Neural crest cell (in vitro differentiated cells): ENCODE measurements around the gene LMO2. TPM values are rescaled to one million over a fixed set of nuclear protein-coding genes. Genes with fewer than 3 reads are reported as not detected.
"Not testable (repeated sequence)": the region's sequence is repeated elsewhere in the genome, so short reads cannot be mapped to it uniquely, and the experiment has no call there.

Source experiments
- DNase-seq: peaks from one replicate; pipeline ENCODE4 v3.0.0; 2021; ENCODE audit warnings: low read depth, mixed read lengths, low spot score
- H3K27ac Mint-ChIP-seq: one replicate; pipeline ENCODE4 v1.8.0; 2021; ENCODE audit warnings: mild to moderate bottlenecking, mixed read lengths; ENCODE audit not compliant: unreplicated experiment
- H3K27me3 Mint-ChIP-seq: 2 replicates; pipeline ENCODE4 v1.8.0; 2021; ENCODE audit warnings: low read depth, mild to moderate bottlenecking, mixed read lengths
- H3K36me3 Mint-ChIP-seq: 2 replicates; pipeline ENCODE4 v1.8.0; 2021; ENCODE audit warnings: low read depth, mild to moderate bottlenecking, mixed read lengths
- H3K4me1 Mint-ChIP-seq: 2 replicates; pipeline ENCODE4 v1.8.0; 2021; ENCODE audit warnings: mixed read lengths
- H3K4me3 Mint-ChIP-seq: one replicate; pipeline ENCODE4 v1.8.0; 2021; ENCODE audit warnings: mild to moderate bottlenecking, mixed read lengths
- H3K9me3 Mint-ChIP-seq: 2 replicates; pipeline ENCODE4 v1.8.0; 2021; ENCODE audit warnings: mixed read lengths
- total RNA-seq: library from RNA; stranded (reverse); gene quantifications from 2 replicates; pipeline ENCODE4 v1.2.1, GENCODE V29; 2021
- TF ChIP-seq, protein P1 (sequence below): fragments of 200-600 bp; sonication (generic); conservative IDR thresholded peaks from 2 replicates; pipeline ENCODE4 v1.5.0; 2021; ENCODE audit warnings: antibody characterized with exemption, mild to moderate bottlenecking

The LMO2 gene
- total RNA-seq, 1 donor from 2014 or later = 0.49 TPM

- peaks cover 4% of the 10 kb centered on the region for H3K9me3 Mint-ChIP-seq
These were observed 42.6 kb upstream of the LMO2 start for GRCh38 chr11:33934450-33934849.

GRCh38 chr11:33933602-33934001 lies 41.7 kb upstream of the LMO2 start:
- DNase-seq = no peak
- TF ChIP-seq, protein P1, sequence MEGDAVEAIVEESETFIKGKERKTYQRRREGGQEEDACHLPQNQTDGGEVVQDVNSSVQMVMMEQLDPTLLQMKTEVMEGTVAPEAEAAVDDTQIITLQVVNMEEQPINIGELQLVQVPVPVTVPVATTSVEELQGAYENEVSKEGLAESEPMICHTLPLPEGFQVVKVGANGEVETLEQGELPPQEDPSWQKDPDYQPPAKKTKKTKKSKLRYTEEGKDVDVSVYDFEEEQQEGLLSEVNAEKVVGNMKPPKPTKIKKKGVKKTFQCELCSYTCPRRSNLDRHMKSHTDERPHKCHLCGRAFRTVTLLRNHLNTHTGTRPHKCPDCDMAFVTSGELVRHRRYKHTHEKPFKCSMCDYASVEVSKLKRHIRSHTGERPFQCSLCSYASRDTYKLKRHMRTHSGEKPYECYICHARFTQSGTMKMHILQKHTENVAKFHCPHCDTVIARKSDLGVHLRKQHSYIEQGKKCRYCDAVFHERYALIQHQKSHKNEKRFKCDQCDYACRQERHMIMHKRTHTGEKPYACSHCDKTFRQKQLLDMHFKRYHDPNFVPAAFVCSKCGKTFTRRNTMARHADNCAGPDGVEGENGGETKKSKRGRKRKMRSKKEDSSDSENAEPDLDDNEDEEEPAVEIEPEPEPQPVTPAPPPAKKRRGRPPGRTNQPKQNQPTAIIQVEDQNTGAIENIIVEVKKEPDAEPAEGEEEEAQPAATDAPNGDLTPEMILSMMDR = no peak
- Mint-ChIP-seq H3K4me3 (no peak overlapping the region), H3K27me3 (peaks cover 3% of the 10 kb centered on the region), H3K27ac (no peak overlapping the region), H3K4me1 (peaks cover 25% of the 10 kb centered on the region), H3K36me3 (no peaks in the 10 kb centered on the region), H3K9me3 (peaks cover 4% of the 10 kb centered on the region)

More at GRCh38 chr11:33934450-33934849, 42.6 kb upstream of the LMO2 start:
- H3K27me3 Mint-ChIP-seq = peaks cover 3% of the 10 kb centered on the region
- H3K27ac Mint-ChIP-seq = no peak overlapping the region
- no peak overlapping the region for H3K4me3 Mint-ChIP-seq
- no peak for DNase-seq
- no peaks in the 10 kb centered on the region for H3K36me3 Mint-ChIP-seq
- H3K4me1 Mint-ChIP-seq = peaks cover 25% of the 10 kb centered on the region
- TF ChIP-seq, protein P1 = no peak

DNA sequence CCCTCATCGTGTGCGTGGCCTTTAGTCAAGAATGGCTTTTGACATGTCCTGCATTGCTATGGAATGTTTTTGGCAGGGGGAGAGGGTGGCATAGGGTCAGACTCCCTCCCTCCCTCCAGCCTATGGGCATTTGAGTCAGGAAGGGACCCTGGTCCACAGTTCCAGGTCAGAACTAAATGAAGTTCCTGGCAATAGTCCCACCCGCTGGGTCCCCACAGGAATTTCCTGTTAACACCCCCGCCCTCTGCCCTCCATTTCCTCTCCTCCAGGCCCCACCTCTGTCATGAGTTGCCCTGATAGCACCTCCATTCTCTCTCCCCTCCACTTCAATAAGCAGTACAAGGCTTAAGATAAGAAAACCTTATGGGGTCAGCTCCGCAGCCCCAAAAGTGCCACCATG lies 40.8 kb upstream of the LMO2 start:
- H3K9me3 Mint-ChIP-seq = peaks cover 4% of the 10 kb centered on the region
- H3K27me3 Mint-ChIP-seq = peaks cover 3% of the 10 kb centered on the region
- peaks cover 25% of the 10 kb centered on the region for H3K4me1 Mint-ChIP-seq
- TF ChIP-seq, protein P1 = no peak
- H3K27ac Mint-ChIP-seq = peak overlapping the region; percentile 28
- no peaks in the 10 kb centered on the region for H3K36me3 Mint-ChIP-seq
- H3K4me3 Mint-ChIP-seq = no peak overlapping the region
- DNase-seq = no peak

DNA sequence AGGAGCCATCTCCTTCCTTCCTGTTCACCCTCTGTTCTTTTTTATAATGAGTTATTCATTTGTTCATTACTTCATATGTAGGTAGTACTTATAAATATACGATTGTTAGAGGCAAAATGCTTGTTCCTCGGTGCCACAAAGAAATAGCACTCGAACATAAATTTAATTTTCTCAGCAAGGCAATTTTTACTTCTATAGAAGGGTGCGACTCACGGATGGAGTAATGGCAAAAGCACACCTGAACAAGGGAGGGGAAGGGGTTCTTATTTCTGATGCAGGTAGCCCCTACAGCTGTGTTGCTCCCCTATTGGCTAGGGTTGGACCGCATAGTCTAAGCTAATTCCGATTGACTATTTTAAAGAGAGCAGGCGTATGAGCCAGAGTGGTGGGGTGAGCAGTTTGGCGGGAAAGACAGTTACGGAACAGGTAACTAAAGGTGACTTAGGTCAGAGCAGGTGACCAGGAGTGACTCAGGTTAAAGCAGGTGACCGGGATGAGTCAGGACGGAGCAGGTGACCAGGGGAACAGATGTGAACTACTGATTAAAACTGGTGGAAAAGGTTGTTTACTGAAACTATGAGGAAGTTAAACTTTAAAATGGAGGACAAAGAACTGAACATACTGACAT lies 40.0 kb upstream of the LMO2 start:
- H3K4me3 Mint-ChIP-seq, DNase-seq, H3K36me3 Mint-ChIP-seq, H3K9me3 Mint-ChIP-seq, H3K27me3 Mint-ChIP-seq: not testable (repeated sequence)
- peak overlapping the region; percentile 53 for H3K27ac Mint-ChIP-seq
- peaks cover 17% of the 10 kb centered on the region for H3K4me1 Mint-ChIP-seq

DNA sequence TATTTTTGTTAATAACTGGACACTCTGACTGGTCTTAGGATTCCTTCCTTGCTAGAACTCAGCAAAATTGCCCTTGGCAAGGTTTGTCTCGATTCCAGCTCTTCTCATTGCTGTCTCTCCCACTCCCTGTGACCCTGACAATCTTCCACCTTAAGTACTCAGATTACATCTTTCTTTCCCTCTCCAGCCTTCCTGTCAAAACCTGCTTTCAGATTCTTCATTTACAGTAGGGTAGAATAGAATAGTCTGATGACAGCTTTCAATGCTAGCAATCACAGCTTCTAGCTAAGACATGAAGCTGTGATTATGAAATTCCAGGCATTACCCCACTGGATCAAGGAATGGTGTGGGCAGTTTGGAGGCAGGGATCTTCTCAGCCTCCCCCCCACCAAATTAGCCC lies 39.2 kb upstream of the LMO2 start:
- Mint-ChIP-seq H3K27ac (no peak overlapping the region), H3K9me3 (peaks cover 4% of the 10 kb centered on the region), H3K4me1 (peaks cover 14% of the 10 kb centered on the region), H3K36me3 (no peaks in the 10 kb centered on the region), H3K27me3 (peaks cover 3% of the 10 kb centered on the region), H3K4me3 (no peak overlapping the region)
- no peak for DNase-seq
- TF ChIP-seq, protein P1 = no peak

DNA sequence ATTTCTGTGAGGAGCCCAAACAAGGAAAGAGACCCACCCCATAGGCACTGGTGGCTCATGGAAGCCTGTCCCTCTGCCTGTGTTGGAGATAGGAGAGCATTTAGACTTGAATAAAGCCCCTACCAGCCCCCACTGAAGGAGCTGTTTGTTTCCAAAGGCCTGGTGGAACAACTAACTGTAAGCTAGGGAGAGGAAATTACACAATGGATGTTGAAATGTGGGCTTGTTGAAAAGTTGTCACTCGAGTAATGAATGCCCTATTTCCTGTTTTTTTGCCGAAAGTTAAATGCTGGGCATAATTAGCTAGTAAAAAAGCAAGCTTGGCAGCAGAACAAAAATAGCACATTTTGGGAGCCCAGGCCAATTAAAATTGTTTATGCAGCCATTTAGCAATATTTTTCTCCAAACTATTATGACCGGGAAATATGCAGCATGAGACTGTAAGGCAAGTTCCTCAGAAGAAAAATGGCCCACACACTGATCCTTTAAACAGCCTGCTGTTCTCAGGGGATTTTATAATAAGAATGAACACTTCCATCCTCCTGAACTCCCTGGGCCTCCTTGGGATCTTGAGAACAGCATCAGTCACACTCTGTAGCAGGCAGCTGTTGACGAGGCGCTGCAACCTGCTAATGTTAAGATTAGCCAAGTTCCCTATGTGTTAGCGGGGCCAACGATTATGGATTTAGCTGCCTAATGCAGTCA lies 38.6 kb upstream of the LMO2 start:
- Mint-ChIP-seq H3K4me1 (peaks cover 14% of the 10 kb centered on the region), H3K9me3 (peaks cover 4% of the 10 kb centered on the region), H3K4me3 (no peak overlapping the region), H3K27ac (peak overlapping the region; percentile 37), H3K36me3 (no peaks in the 10 kb centered on the region), H3K27me3 (peaks cover 3% of the 10 kb centered on the region)
- TF ChIP-seq, protein P1 = no peak
- DNase-seq = no peak
